PC-3 (cell line): ENCODE data around the gene UBE2G1.

ENCODE experiments used
- CTCF ChIP-seq: fragments of 300-600 bp; sonication (generic); conservative IDR thresholded peaks from 2 replicates; pipeline ENCODE4 v1.5.1; 2017; ENCODE audit warnings: antibody characterized with exemption, low read depth, mild to moderate bottlenecking, low read length
- EZH2 ChIP-seq: fragments of 300-600 bp; sonication (generic); IDR thresholded peaks from one replicate; pipeline ENCODE4 v1.6.1; 2017; ENCODE audit warnings: antibody characterized with exemption, mild to moderate bottlenecking, low read length; ENCODE audit not compliant: unreplicated experiment
- EZH2phosphoT487 ChIP-seq: fragments of 300-600 bp; sonication (generic); IDR thresholded peaks from 2 replicates; pipeline ENCODE4 v1.6.1; 2018; ENCODE audit warnings: mild to moderate bottlenecking, antibody characterized with exemption, low read length, borderline replicate concordance

GRCh38 chr17:4236456-4236855, 130.0 kb downstream of the UBE2G1 start:
- TF ChIP-seq EZH2phosphoT487 (no peak), CTCF (no peak), EZH2 (no peak)
